ENCODE data around the gene SLC66A2. TPM values are rescaled to one million over a fixed set of nuclear protein-coding genes. Genes with fewer than 3 reads are reported as not detected.

The SLC66A2 gene
- total RNA-seq, 3 donors from 2014 or later (not counting 1 experiment from before 2014, with no cell fraction given): 51.2 to 62.4 (median 54.1) TPM

- ATAC-seq: no peak
Observed at GRCh38 chr18:79989195-79989497, 37.7 kb upstream of the SLC66A2 start.

GRCh38 chr18:79988451-79989194 lies 37.2 kb upstream of the SLC66A2 start, which contains the start of gene TXNL4A:
Gene TXNL4A, minus strand, starts transcription at chr18:79988563. Its CDS starts 171 bp downstream, at chr18:79988392.
- Histone ChIP-seq H3K4me3 (ENCODE audit: low read length) (peak within 1 kb of the TSS; percentile 80), H3K9me3 (ENCODE audit: control insufficient read depth, insufficient read depth, low read length) (no peaks in the 10 kb centered on the region), H3K27ac (ENCODE audit: low read length) (peak within 1 kb of the TSS; percentile 90), H3K4me1 (ENCODE audit: control insufficient read depth, insufficient read depth, low read length) (peaks cover 24% of the 10 kb centered on the region), H3K27me3 (ENCODE audit: control insufficient read depth, insufficient read depth, low read length) (no peaks in the 10 kb centered on the region), H3K36me3 (ENCODE audit: control insufficient read depth, insufficient read depth, low read length) (peaks cover 5% of the 10 kb centered on the region)
- H3K9me3 Mint-ChIP-seq: no peaks in the 10 kb centered on the region
- intact Hi-C loops (cut with micrococcal nuclease): loop anchor here (1.0 to 5.0 kb wide), 2 partner anchors 36 to 45 kb away; partner anchors contain the start of gene SLC66A2
- DNase-seq (peak; percentile 83 to 95), ATAC-seq (peak; percentile 91 to 97 (median 92))
- peak within 1 kb of the TSS; percentile 97 for H3K4me3 Mint-ChIP-seq
- H3K4me1 Mint-ChIP-seq: peaks cover 32 to 33% of the 10 kb centered on the region in 2 donors
- no peaks in the 10 kb centered on the region for H3K36me3 Mint-ChIP-seq
- peaks cover 0 to 2% of the 10 kb centered on the region in 2 donors for H3K27me3 Mint-ChIP-seq (ENCODE audit: low read depth in 2 of 2)
- no peak for TF ChIP-seq CTCF (IDR thresholded peaks at IDR 0.05)
- H3K27ac Mint-ChIP-seq: peak within 1 kb of the TSS; percentile 90 to 94
- under 1% methylated on average over 71 of the region's 71 CpGs for WGBS (ENCODE audit: insufficient coverage)

More at GRCh38 chr18:79989195-79989497, 37.7 kb upstream of the SLC66A2 start:
- intact Hi-C loops (cut with micrococcal nuclease): loop anchor here (5.0 kb wide), 1 partner anchor 37 kb away; the partner anchor contains the start of gene SLC66A2
- Mint-ChIP-seq H3K36me3 (no peaks in the 10 kb centered on the region), H3K9me3 (no peaks in the 10 kb centered on the region), H3K27ac (peak overlapping the region; percentile 90 to 94), H3K4me3 (peak overlapping the region; percentile 97), H3K4me1 (peaks cover 27 to 28% of the 10 kb centered on the region in 2 donors), H3K27me3 (ENCODE audit: low read depth in 2 of 2) (peaks cover 0 to 3% of the 10 kb centered on the region in 2 donors)
- no peak for TF ChIP-seq CTCF (IDR thresholded peaks at IDR 0.05)
- 77% methylated on average over 14 of the region's 14 CpGs for WGBS (ENCODE audit: insufficient coverage)
- H3K4me3 ChIP-seq (ENCODE audit: low read length): peak overlapping the region; percentile 61
- no peak for DNase-seq
- H3K4me1 ChIP-seq (ENCODE audit: control insufficient read depth, insufficient read depth, low read length): peaks cover 19% of the 10 kb centered on the region
- no peaks in the 10 kb centered on the region for H3K9me3 ChIP-seq (ENCODE audit: control insufficient read depth, insufficient read depth, low read length)
- peak overlapping the region; percentile 90 for H3K27ac ChIP-seq (ENCODE audit: low read length)
- no peaks in the 10 kb centered on the region for H3K27me3 ChIP-seq (ENCODE audit: control insufficient read depth, insufficient read depth, low read length)
- H3K36me3 ChIP-seq (ENCODE audit: control insufficient read depth, insufficient read depth, low read length): peaks cover 5% of the 10 kb centered on the region

- H3K4me1 ChIP-seq (ENCODE audit: control insufficient read depth, insufficient read depth, low read length): peaks cover 28% of the 10 kb centered on the region
- H3K9me3 Mint-ChIP-seq: no peaks in the 10 kb centered on the region
Observed at GRCh38 chr18:79988071-79988450, 36.6 kb upstream of the SLC66A2 start.

More at GRCh38 chr18:79988071-79988450, 36.6 kb upstream of the SLC66A2 start:
- intact Hi-C loops (cut with micrococcal nuclease): loop anchor here (1.0 to 5.0 kb wide), 2 partner anchors 36 to 45 kb away; partner anchors contain the start of gene SLC66A2
- peak overlapping the region; percentile 90 to 94 for H3K27ac Mint-ChIP-seq
- H3K36me3 Mint-ChIP-seq: no peaks in the 10 kb centered on the region
- no peak for TF ChIP-seq CTCF (IDR thresholded peaks at IDR 0.05)
- Histone ChIP-seq H3K4me3 (ENCODE audit: low read length) (peak overlapping the region; percentile 80), H3K9me3 (ENCODE audit: control insufficient read depth, insufficient read depth, low read length) (no peaks in the 10 kb centered on the region), H3K36me3 (ENCODE audit: control insufficient read depth, insufficient read depth, low read length) (peaks cover 5% of the 10 kb centered on the region), H3K27ac (ENCODE audit: low read length) (peak overlapping the region; percentile 90), H3K27me3 (ENCODE audit: control insufficient read depth, insufficient read depth, low read length) (no peaks in the 10 kb centered on the region)
- H3K4me1 Mint-ChIP-seq: peaks cover 37 to 39% of the 10 kb centered on the region in 2 donors
- H3K27me3 Mint-ChIP-seq (ENCODE audit: low read depth in 2 of 2): no peaks in the 10 kb centered on the region
- DNase-seq (peak; percentile 67 to 81), ATAC-seq (peak; percentile 69 to 85 (median 70))
- H3K4me3 Mint-ChIP-seq: peak overlapping the region; percentile 89
- under 1% methylated on average over 48 of the region's 48 CpGs for WGBS (ENCODE audit: insufficient coverage)
